ENCODE data around the gene MLC1.

- no peak for TF ChIP-seq SP1 (IDR thresholded peaks at IDR 0.05)
- no peak for TF ChIP-seq FOXM1 (IDR thresholded peaks at IDR 0.05; ENCODE audit: borderline replicate concordance)
- TF ChIP-seq ELF4 (IDR thresholded peaks at IDR 0.05) = no peak
- no peak for TF ChIP-seq PKNOX1 (IDR thresholded peaks at IDR 0.05)
- TF ChIP-seq FOXA1 (IDR thresholded peaks at IDR 0.05) = no peak
- TF ChIP-seq TARDBP (IDR thresholded peaks at IDR 0.05) = no peak
- no peak for TF ChIP-seq BHLHE40 (IDR thresholded peaks at IDR 0.05; ENCODE audit: borderline replicate concordance)
Observed at GRCh38 chr22:50032941-50033601, 52.2 kb downstream of the MLC1 start.
